H4 (cell line): ENCODE measurements around the gene NRXN2. TPM values are rescaled to one million over a fixed set of nuclear protein-coding genes. Genes with fewer than 3 reads are reported as not detected.
A peak's percentile ranks its signal among the peaks of the same experiment; 100 is the strongest.

Source experiments
- DNase-seq: peaks from one replicate; pipeline ENCODE4 v3.0.0-alpha.2; 2015; ENCODE audit warnings: low spot score
- total RNA-seq: library from RNA; depleted of rRNA; stranded (reverse); fragments of >200 nt; shearing (Covaris generic); gene quantifications from 2 replicates; pipeline ENCODE4 v1.2.3, GENCODE V29; 2014

NRXN2 gene
- total RNA-seq, 1 experiment from 2014 or later, result 0.17 TPM

- no peak for DNase-seq
Observed at GRCh38 chr11:64698427-64698826, 24.6 kb downstream of the NRXN2 start.

DNA sequence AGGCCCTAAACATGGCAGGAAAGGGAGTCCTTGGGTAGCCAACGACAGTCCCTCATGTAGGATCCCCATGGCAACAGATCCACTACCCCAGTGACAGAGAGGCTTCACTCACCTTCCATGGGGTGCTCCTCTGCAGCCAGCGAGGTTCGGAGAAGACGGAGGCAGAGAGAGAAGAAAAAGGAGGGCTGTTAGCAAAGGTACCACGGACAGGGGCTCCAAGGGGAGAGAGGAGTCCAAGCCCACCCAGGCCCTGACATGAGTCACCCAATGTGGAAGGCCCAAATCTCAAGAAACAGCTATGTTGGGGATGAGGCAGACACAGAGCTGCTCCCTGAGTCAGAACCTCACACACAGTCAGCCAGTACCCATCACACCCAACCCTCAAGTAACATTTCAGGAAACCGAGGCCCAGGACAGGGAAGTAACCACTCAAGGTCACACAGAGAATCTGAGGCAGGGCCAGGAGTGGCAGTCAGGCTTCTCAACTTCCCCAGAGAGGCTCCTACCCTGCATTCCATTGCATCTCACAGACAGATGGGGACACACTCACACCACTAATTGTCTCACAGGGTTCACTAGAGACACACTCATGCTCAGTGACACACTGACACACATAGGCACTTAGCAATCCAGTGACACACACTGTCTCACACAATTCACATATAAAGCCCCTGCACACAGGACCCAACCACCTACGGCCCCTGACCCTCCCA is 25.2 kb downstream of the NRXN2 start:
- DNase-seq, result no peak

- DNase-seq, result no peak
Observed at GRCh38 chr11:64696045-64696444, 27.0 kb downstream of the NRXN2 start.

DNA sequence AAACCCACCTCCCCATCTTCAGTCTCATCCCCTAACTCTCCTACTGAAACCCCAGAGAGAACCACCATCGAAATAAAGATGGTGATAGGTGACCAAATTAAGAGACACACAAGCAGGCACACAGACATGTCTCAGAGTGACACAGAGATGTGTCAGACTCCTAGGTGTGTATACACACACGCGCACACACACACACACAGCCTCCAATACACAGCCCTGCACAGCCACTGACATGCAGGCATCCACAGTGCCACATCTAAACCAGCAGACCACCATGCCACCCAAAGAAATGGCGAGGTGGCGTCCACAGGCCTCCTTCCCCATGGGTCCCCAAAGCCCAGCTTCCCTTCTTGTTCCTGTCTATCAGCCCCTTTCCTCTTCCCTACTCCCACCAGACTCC is 27.4 kb downstream of the NRXN2 start:
- no peak for DNase-seq

- no peak for DNase-seq
Observed at GRCh38 chr11:64694821-64695365, 28.1 kb downstream of the NRXN2 start.

DNA sequence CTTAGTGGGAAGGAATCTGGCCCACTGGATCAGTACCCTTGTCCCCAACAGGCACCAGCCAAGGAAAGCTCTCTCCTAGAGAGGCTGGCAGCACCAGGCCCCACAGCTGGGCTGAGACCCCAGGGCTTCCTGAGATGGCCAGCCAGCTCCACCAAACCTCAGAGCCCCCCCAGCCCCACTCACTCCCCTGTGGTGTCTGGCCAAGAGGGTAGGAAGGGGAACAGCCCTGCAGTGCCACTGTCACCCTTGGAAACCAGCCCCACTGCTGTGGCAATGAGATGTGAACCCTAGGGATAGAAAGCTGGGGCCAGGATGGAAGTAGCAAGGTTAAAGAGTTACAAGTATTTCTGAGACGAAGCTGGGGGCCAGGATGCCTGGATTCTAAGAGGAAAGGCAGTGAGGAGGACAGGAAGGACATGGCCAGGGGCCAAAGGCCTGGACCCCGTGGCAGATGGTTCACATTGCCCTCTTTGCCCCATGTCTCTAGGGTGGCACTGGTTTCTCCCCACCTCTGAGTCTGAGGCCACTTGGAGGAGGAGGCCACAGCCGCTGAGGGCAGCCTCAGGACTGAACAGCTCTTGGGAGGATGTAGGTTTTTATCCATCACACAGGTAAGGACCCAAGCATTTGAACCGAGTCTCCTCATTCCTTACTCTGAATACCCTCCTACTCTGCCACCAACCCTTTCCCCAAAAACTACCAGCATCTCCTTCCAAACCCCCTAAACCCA is 28.8 kb downstream of the NRXN2 start:
- no peak for DNase-seq

- DNase-seq, result no peak
Observed at GRCh38 chr11:64692764-64693331, 30.1 kb downstream of the NRXN2 start.

DNA sequence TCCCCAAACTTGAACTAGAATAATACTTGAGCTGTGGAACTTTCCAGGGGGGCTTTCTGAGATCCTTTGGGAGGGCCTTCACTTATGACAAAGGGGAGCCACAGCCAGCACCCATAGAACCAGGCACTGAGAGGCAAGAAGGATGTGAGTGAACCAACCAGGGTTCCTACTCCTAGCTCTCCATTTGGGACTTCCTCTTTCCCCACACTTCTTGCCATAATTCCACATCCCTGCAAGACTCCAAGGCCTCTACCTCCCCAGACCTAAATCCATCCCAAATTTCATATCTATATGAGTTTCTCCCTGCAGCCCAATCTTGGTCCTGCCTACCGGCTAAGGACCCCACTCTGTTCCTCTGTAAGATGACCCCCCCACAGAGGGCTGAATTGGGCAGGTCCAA is 31.5 kb downstream of the NRXN2 start:
- DNase-seq, result no peak

- DNase-seq, result no peak
Observed at GRCh38 chr11:64690235-64690634, 32.8 kb downstream of the NRXN2 start.

GRCh38 chr11:64688534-64688982 is 34.4 kb downstream of the NRXN2 start:
- DNase-seq, result peak; percentile 73

- DNase-seq, result no peak
Observed at GRCh38 chr11:64687643-64688533, 35.1 kb downstream of the NRXN2 start.

- DNase-seq, result no peak
Observed at GRCh38 chr11:64687204-64687603, 35.8 kb downstream of the NRXN2 start.

- no peak for DNase-seq
Observed at GRCh38 chr11:64686466-64687170, 36.4 kb downstream of the NRXN2 start.

GRCh38 chr11:64685536-64685935 is 37.5 kb downstream of the NRXN2 start:
- DNase-seq, result no peak

GRCh38 chr11:64684357-64684756 is 38.6 kb downstream of the NRXN2 start:
- no peak for DNase-seq

GRCh38 chr11:64681171-64681570 is 41.8 kb downstream of the NRXN2 start:
- DNase-seq, result no peak

- DNase-seq, result no peak
Observed at GRCh38 chr11:64679846-64680245, 43.2 kb downstream of the NRXN2 start.

- DNase-seq, result no peak
Observed at GRCh38 chr11:64677441-64678023, 45.5 kb downstream of the NRXN2 start.

DNA sequence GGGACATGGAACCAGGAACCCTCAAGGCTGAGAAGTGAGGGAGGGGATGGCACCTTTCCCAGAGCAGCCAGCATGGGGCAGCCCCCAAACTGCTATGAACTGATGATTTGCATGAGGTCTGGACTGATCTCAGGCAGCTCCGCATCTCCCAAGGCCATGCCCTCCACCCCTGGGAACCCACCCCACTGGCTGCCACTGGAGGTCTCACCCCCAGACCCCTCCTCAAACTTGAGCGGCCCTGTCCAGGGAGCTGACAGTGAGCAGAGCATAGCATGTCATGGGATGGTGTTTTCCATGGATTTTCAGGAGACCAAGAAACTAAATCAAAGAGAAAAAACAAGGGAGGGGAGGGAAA is 46.8 kb downstream of the NRXN2 start:
- no peak for DNase-seq

DNA sequence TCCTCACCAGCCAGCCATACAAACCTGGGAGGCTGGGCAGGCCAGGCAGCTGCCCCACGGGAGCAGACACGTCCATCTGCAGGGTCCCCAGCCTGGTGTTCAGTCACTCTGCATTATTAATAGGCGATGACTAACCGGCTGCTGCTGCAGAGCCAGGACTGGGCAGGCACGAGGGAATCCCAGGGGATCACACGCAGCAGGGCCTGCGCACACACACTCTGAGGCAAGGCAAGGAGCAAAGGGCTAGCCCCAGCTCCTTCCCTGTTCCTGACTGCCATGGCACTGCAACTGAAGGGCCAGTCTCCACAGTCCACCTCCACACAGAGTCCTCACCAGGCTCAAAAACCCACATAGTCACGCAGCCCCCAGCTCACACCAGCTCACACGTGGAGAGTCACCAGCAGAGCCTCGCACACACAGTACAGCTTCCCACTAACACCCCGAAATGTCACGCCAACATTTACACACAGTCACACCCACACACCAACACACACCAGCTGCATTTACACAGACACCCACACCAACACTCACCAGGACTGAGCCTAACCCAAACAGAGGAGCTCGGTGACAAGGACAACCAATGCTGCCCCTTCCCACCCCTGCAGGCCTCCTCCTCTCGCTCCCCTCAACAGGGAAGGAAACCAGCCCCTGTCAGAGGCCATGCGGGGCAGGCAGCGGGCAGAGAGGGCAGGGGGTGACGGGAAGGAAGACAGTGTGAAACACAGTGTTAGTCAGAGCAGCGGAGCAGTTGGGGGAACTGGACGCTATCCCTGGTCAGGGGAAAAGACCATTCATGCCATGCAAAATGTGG is 47.3 kb downstream of the NRXN2 start:
- peak; percentile 76 for DNase-seq
